ENCODE measurements around the gene CNTROB. TPM values are rescaled to one million over a fixed set of nuclear protein-coding genes. Genes with fewer than 3 reads are reported as not detected.
A peak's percentile ranks its signal among the peaks of the same experiment; 100 is the strongest.

CNTROB gene
- total RNA-seq, 1 experiment from 2014 or later = 27.5 TPM

GRCh38 chr17:7903154-7904103, 28.6 kb upstream of the CNTROB start:
- Histone ChIP-seq H3K9me3 (ENCODE audit: low read length) (no peaks in the 10 kb centered on the region), H2AFZ (ENCODE audit: low read length) (no peak overlapping the region), H3K4me3 (ENCODE audit: low read length) (no peak overlapping the region), H3K4me1 (ENCODE audit: insufficient read depth, low read length) (no peaks in the 10 kb centered on the region), H3K4me2 (ENCODE audit: low read length) (no peak overlapping the region), H3K27me3 (ENCODE audit: low read length) (no peaks in the 10 kb centered on the region), H3K79me2 (ENCODE audit: low read length) (no peaks in the 10 kb centered on the region), H3K9me2 (replicated peaks; ENCODE audit: low read length) (no peaks in the 10 kb centered on the region), H3K9ac (ENCODE audit: low read length) (no peak overlapping the region), H3F3A (ENCODE audit: low read length, unreplicated experiment) (no peaks in the 10 kb centered on the region), H3K27ac (ENCODE audit: low read length) (no peak overlapping the region), H4K20me1 (ENCODE audit: low read length) (no peaks in the 10 kb centered on the region), H3K36me3 (ENCODE audit: low read depth, low read length) (peaks cover 36% of the 10 kb centered on the region)
- DNase-seq (peak; percentile 19), ATAC-seq (no peak)
- ChIA-PET POLR2A (ENCODE audit: unreplicated experiment) (no interaction called here), CTCF (no interaction called here)
- TF ChIP-seq EZH2phosphoT487 (IDR thresholded peaks at IDR 0.05; ENCODE audit: borderline replicate concordance, low read length) = no peak
- TF ChIP-seq EZH2 (IDR thresholded peaks at IDR 0.05; ENCODE audit: low read length, unreplicated experiment) = no peak
- TF ChIP-seq, protein P1, sequence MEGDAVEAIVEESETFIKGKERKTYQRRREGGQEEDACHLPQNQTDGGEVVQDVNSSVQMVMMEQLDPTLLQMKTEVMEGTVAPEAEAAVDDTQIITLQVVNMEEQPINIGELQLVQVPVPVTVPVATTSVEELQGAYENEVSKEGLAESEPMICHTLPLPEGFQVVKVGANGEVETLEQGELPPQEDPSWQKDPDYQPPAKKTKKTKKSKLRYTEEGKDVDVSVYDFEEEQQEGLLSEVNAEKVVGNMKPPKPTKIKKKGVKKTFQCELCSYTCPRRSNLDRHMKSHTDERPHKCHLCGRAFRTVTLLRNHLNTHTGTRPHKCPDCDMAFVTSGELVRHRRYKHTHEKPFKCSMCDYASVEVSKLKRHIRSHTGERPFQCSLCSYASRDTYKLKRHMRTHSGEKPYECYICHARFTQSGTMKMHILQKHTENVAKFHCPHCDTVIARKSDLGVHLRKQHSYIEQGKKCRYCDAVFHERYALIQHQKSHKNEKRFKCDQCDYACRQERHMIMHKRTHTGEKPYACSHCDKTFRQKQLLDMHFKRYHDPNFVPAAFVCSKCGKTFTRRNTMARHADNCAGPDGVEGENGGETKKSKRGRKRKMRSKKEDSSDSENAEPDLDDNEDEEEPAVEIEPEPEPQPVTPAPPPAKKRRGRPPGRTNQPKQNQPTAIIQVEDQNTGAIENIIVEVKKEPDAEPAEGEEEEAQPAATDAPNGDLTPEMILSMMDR (conservative IDR thresholded peaks at IDR 0.05; ENCODE audit: low read depth, low read length) = no peak
- intact Hi-C loops (cut with micrococcal nuclease) = no loop called here
- BruUV-seq (replicated peaks) = TSS peak; percentile 21

DNA sequence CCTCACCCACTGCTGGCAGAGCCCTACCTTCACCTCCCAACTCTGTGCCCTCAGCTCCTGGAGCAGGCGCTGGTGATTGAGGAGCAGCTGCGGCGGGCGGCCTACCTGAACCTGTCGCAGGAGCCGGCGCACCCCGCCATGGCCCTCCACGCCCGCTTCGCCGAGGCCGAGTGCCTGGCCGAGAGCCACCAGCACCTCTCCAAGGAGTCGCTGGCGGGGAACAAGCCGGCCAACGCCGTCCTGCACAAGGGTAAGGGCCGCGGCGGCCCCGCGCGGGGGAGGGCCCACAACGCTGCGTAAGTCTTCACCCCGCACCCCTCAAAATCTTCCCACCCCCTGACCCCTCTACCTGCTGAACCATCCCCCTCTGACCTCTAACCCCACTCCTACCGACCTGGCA, 22.9 kb upstream of the CNTROB start:
- no peak overlapping the region for H3K27ac ChIP-seq (ENCODE audit: low read length)
- H2AFZ ChIP-seq (ENCODE audit: low read length) = no peak overlapping the region
- H3K27me3 ChIP-seq (ENCODE audit: low read length) = no peaks in the 10 kb centered on the region
- H4K20me1 ChIP-seq (ENCODE audit: low read length) = no peaks in the 10 kb centered on the region
- TF ChIP-seq EZH2phosphoT487 (IDR thresholded peaks at IDR 0.05; ENCODE audit: borderline replicate concordance, low read length) = no peak
- TF ChIP-seq, protein P1 (conservative IDR thresholded peaks at IDR 0.05; ENCODE audit: low read depth, low read length) = no peak
- no peak for TF ChIP-seq EZH2 (IDR thresholded peaks at IDR 0.05; ENCODE audit: low read length, unreplicated experiment)
- H3K4me1 ChIP-seq (ENCODE audit: insufficient read depth, low read length) = no peaks in the 10 kb centered on the region
- peaks cover 14% of the 10 kb centered on the region; the same call in 1 of the 2 replicates for H3K36me3 ChIP-seq (ENCODE audit: low read depth, low read length)
- ATAC-seq = no peak
- ChIA-PET POLR2A (ENCODE audit: unreplicated experiment) (no interaction called here), CTCF (no interaction called here)
- H3K9me2 ChIP-seq (replicated peaks; ENCODE audit: low read length) = no peaks in the 10 kb centered on the region
- no peaks in the 10 kb centered on the region for H3K9me3 ChIP-seq (ENCODE audit: low read length)
- intact Hi-C loops (cut with micrococcal nuclease) = no loop called here
- no peak overlapping the region for H3K4me3 ChIP-seq (ENCODE audit: low read length)
- no peaks in the 10 kb centered on the region for H3K79me2 ChIP-seq (ENCODE audit: low read length)
- H3F3A ChIP-seq (ENCODE audit: low read length, unreplicated experiment) = no peaks in the 10 kb centered on the region
- no peak for DNase-seq
- BruUV-seq (replicated peaks) = no TSS peak
- no peak overlapping the region for H3K4me2 ChIP-seq (ENCODE audit: low read length)
- H3K9ac ChIP-seq (ENCODE audit: low read length) = no peak overlapping the region

DNA sequence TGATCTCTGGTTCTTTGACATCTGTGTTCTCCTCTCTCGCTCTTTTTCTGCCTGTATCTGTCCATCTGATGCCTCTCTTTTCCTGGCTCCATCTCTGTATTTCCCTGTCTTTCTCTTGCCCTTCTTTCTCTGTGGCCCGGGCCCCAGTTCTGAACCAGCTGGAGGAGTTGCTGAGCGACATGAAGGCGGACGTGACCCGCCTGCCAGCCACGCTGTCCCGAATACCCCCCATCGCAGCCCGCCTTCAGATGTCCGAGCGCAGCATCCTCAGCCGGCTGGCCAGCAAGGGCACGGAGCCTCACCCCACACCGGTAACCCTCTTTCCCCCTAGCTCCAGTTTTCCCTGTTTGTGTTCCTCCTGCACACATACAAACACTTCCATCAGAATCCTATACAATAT, 21.7 kb upstream of the CNTROB start:
- CTCF ChIA-PET = interaction anchor here (0.6 kb wide), 1 partner anchor 87 kb away, joined by 3 read pairs; no protein-coding TSS in a partner anchor
- intact Hi-C loops (cut with micrococcal nuclease) = no loop called here
- no peak overlapping the region for H3K9ac ChIP-seq (ENCODE audit: low read length)

More for the DNA sequence above, 21.7 kb upstream of the CNTROB start:
- H4K20me1 ChIP-seq (ENCODE audit: low read length) = no peaks in the 10 kb centered on the region
- no TSS peak for BruUV-seq (replicated peaks)
- no peak overlapping the region for H3K4me3 ChIP-seq (ENCODE audit: low read length)
- no peaks in the 10 kb centered on the region for H3K9me2 ChIP-seq (replicated peaks; ENCODE audit: low read length)
- ATAC-seq (no peak), DNase-seq (no peak)
- peaks cover 7% of the 10 kb centered on the region; the same call in 1 of the 2 replicates for H3K36me3 ChIP-seq (ENCODE audit: low read depth, low read length)
- no peak overlapping the region for H2AFZ ChIP-seq (ENCODE audit: low read length)
- POLR2A ChIA-PET (ENCODE audit: unreplicated experiment) = no interaction called here
- no peaks in the 10 kb centered on the region for H3K9me3 ChIP-seq (ENCODE audit: low read length)
- H3K79me2 ChIP-seq (ENCODE audit: low read length) = no peaks in the 10 kb centered on the region
- H3K27ac ChIP-seq (ENCODE audit: low read length) = no peak overlapping the region
- peaks cover 10% of the 10 kb centered on the region for H3K4me1 ChIP-seq (ENCODE audit: insufficient read depth, low read length)
- no peaks in the 10 kb centered on the region for H3F3A ChIP-seq (ENCODE audit: low read length, unreplicated experiment)
- no peak overlapping the region for H3K4me2 ChIP-seq (ENCODE audit: low read length)
- H3K27me3 ChIP-seq (ENCODE audit: low read length) = no peaks in the 10 kb centered on the region
- TF ChIP-seq, protein P1 (conservative IDR thresholded peaks at IDR 0.05; ENCODE audit: low read depth, low read length) = no peak
- TF ChIP-seq EZH2phosphoT487 (IDR thresholded peaks at IDR 0.05; ENCODE audit: borderline replicate concordance, low read length) (no peak), EZH2 (IDR thresholded peaks at IDR 0.05; ENCODE audit: low read length, unreplicated experiment) (no peak)

Data from PC-3 (cell line).